Camera-type eye (tissue), 1 donor: ENCODE results near the gene OPRPN. TPM values are rescaled to one million over a fixed set of nuclear protein-coding genes. Genes with fewer than 3 reads are reported as not detected.

Experiments
- total RNA-seq: library from RNA; depleted of rRNA; stranded (reverse); fragments of >200 nt; gene quantifications from one replicate; pipeline ENCODE4 v1.2.3, GENCODE V29; 2014

OPRPN gene, protein sequence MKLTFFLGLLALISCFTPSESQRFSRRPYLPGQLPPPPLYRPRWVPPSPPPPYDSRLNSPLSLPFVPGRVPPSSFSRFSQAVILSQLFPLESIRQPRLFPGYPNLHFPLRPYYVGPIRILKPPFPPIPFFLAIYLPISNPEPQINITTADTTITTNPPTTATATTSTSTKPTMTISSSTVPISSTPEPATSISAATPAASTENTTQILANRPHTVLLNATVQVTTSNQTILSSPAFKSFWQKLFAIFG
- total RNA-seq: 9.1 TPM

GRCh38 chr4:70397580-70397979 lies at the start of gene OPRPN:
Gene OPRPN (plus strand): TSS chr4:70397940. CDS start chr4:70399286, 1,346 bp downstream.

GRCh38 chr4:70360460-70360859 lies 37.3 kb upstream of the OPRPN start, which contains the start of gene SMR3A:
Gene SMR3A (plus strand): TSS chr4:70360760. CDS start chr4:70362116, 1,356 bp downstream.

DNA sequence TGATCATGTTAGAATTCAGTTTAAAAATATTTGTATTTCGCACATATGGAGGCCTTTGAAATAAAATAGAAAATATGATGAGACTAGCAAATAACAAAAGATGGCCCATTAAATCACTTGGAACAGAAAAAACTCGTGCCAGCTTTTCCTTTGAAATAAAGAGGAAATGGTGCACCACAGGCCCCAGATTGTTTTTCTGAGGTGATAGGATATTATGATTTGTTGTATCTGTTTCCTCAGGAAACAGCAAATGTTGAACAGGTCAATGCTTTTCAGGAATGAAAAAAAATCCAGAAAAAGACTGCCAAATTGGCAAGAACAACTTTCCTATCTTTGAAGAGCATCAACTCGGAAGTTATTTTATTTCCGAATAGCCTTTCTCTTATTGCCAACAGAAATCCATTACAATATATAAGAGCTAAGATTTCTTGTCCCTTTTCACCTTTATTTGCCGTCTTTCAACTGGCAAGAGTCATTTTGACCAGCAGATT lies 15.0 kb upstream of the OPRPN start, which contains the start of gene SMR3B:
SMR3B (plus strand) TSS at position 441 of the 491 bp plus-strand sequence. CDS start 1,380 bp downstream, outside the sequence.

Other genes starting within 250 kb of the OPRPN start
- 0.22 TPM for gene PRR27, start 243.7 kb upstream of the OPRPN start, total RNA-seq
- not detected for gene ODAM, start 202.2 kb upstream of the OPRPN start, total RNA-seq
- gene FDCSP, start 171.8 kb upstream of the OPRPN start, total RNA-seq: not detected
- gene CSN3, start 155.3 kb upstream of the OPRPN start, total RNA-seq: not detected
- gene CABS1, start 63.0 kb upstream of the OPRPN start, total RNA-seq: not detected
- gene SMR3A, start 37.2 kb upstream of the OPRPN start, total RNA-seq: not detected
- not detected for gene SMR3B, start 14.8 kb upstream of the OPRPN start, total RNA-seq
- 0.44 TPM for gene MUC7, start 74.3 kb downstream of the OPRPN start, total RNA-seq
- gene AMTN, start 120.6 kb downstream of the OPRPN start, total RNA-seq: not detected
- not detected for gene AMBN, start 194.3 kb downstream of the OPRPN start, total RNA-seq
- gene ENAM, start 230.8 kb downstream of the OPRPN start, total RNA-seq: 0.27 TPM